Cerebellar cortex (tissue), 1 donor: ENCODE results near the gene NOC4L.
"Not testable (repeated sequence)": the region's sequence is repeated elsewhere in the genome, so short reads cannot be mapped to it uniquely, and the experiment has no call there.

Source experiments
- DNase-seq: peaks from one replicate; pipeline ENCODE4 v3.0.0-alpha.2; 2015; ENCODE audit warnings: low spot score

The NOC4L gene

DNA sequence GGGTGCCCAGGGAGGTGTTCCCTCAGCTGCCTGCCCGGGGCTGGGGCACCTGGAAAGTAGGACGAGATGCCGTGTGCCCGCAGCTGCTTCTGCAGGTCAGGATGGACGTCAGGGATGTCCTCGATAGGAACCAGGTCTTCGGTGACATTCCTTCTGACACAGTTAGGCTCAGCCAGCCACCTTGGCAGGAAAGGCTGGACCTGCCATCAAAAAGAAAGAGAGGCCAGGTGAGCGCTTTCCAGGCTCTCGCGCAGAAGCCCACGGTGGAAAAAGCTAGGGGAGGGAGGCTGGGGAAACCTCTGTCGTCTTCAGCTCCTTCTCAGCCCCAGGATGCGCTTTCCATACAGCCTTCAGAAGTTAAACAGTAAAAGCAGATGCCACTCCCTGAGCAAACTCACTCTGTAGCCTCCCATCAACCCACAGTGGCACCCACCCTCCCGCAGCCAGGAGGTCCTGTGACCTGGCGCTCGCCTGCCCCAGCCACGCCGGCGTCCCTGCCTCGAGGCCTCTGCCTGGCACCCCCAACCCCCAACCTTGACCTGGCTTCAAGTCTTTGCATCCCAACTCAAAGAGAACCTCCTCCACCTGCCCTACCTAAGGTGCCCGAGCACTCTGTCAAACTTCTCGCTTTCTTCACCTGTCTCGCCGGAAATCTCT, 1.4 kb upstream of the NOC4L start:
- DNase-seq: no peak

DNA sequence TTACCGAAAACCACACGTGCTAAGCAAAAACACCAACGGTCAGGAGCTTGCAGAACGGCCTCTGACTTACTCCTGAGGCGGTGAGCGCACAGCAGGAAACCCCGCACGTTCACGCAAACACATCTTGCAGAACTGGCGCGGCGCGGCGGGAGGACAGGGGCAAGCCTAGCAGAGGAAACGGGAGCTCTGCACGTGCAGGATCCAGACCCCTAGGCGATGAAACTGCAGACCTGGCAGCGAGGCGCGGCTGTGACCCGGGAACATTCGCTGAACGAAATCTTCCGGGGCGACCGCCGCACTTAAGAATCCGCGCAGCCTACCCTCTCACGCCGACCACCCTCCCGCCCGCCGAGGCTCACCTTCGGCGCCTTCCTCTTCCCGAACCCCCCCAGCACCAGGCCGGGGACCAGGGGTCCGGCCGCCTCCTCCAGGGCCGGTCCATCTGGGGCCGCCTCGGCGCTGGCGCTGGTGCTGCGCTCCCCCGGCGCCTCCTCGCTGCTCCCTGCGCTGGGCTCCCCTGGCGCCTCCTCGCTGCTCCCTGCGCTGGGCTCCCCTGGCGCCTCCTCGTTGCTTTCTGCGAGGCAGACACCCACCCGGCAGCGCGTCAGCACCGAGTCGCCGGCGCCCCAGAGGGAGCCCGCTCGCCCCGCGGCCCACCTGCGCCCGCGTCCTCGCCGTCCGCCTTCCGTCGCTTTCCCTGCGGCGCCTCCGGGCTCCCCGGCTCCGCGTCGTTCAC, 753 bp upstream of the NOC4L start:
- no peak for DNase-seq

DNA sequence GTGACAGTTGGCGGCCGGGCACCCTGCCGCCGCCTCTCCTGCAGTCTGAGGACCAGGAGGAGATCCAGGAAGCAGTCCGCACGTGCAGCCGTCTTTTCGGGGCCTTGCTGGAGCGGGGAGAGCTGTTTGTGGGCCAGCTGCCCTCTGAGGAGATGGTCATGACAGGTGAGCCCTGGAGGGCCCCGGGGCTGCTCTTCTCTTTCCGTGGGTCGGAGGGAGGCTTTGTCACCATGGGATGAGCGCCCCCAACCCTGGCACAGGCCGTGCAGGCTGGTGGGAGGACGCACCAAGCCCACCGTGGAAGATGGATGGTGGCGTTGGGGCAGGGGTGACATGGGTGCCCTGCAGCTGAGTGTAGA, 532 bp downstream of the NOC4L start:
- no peak for DNase-seq

DNA sequence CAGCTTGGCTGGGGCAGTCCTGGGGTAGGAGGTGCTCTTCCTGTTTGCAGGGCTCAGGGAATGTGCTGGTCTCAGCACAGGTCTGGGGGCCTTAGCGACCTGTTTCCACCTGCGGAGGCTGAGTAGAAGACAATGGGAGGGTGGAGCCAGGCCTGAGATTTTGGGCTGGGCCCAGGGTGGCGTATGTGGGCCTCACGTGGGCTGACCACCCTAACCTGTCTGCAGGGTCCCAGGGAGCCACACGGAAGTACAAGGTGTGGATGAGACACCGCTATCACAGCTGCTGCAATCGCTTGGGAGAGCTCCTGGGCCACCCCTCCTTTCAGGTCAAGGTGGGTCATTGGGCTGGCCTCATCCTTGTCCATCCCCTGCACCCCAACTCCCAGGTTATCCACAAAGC, 1.1 kb downstream of the NOC4L start:
- DNase-seq: no peak

DNA sequence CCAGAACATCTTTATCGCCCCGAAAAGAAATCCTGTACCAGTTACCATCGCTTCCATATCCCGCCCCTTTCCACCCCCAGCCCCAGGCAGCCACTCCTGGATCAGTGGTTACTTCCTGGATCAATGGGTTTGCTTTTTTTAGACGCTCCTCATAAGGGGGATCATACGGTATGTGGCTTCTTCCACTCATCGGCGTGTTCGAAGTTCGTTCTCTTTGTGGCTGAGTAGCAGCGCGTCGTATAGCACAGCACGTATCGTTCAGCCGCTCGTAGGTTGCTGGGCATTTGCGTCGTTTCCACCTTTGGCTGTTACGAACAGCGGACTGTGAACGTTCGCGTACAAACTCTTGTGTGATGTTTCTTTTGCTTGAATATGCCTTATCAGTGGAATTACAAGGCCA, 1.8 kb downstream of the NOC4L start:
- no peak for DNase-seq

DNA sequence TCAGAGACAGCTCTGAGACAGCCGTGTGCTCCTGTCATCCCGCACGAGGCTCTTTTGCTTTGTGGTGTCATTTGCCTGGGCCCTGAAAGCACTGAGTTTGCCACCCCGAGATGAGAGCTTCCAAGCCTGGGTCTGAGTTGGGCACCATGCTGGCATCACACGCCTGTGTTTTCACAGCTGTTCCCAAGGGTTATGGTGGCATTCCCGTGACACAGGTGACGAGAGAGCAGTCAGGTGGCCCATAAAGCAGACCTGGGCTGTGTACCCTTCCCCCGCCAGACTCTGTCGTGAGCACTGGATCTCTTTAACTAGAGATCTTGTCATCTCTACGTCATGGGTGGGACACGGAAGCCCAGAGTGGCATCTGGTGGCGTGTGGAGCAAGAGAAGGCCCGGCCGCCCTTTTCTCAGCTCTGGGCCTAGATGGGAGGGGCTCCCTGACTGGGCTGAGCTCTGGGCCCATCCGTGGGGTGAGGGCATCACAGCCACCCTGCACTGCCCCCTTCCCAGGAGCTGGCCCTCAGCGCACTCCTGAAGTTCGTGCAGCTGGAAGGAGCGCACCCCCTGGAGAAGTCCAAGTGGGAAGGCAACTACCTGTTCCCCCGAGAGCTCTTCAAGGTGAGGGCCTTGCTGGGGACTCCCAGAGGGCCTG, 2.6 kb downstream of the NOC4L start:
- DNase-seq: no peak

DNA sequence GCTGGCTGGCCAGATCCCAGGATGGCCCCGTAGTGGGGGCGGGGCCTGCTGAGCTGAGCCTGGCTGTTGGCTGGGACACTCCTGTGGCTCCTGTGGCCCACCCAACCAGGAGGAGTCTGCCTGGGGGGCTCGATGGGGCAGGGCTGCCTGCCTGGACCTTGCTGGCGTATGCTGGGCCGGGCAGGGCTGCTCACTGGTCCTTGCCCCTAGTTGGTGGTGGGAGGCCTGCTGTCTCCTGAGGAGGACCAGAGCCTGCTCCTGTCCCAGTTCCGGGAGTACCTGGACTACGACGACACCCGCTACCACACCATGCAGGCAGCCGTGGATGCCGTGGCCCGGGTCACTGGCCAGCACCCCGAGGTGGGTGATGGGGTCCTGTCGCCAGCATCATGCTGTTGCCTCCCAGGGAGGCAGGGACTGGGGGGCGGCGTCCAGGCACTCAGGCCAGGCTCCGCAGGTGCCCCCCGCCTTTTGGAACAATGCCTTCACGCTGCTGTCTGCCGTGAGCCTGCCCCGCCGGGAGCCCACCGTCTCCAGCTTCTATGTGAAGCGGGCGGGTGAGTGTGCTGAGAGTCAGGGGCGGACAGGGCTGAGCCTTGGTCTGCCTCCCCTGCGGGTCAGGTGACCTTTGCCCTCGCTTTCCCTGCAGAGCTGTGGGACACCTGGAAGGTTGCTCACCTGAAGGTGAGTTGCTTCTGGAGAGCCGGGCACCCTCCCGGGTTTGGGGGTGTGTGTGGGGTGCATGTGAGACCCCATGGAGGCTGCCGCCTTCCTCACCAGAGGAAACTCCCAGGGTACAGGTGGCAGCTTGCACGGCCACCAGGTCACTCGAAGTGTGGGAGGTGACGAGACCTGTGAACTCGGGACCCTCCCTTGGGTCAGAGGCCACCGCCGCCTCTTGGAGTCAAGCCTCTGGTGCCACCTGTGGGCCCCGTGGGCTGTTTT, 3.4 kb downstream of the NOC4L start:
- no peak for DNase-seq

DNA sequence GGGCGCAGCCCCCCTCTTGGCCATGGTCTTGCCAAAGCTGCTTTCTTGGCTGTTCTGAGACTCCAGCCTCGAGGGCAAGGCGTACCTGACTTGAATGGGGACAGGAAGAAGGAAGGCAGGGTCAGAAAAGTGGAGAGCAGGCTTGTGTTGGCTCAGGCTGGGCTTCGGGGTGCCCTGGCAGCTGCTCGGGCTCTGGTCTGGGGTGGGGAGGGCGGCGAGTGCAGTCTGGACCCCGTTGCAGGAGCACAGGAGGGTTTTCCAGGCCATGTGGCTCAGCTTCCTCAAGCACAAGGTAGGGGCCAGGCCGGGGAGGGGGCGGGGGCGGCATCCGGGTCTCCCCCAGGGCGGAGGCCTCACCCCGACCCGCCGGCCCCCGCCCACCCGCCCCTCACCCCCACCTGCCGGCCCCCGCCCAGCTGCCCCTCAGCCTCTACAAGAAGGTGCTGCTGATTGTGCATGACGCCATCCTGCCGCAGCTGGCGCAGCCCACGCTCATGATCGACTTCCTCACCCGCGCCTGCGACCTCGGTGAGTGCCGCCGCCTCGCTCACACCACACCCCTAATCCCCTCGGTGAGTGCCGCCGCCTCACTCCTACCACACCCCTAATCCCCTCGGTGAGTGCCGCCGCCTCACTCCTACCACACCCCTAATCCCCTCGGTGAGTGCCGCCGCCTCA, 4.2 kb downstream of the NOC4L start:
- DNase-seq: no peak

DNA sequence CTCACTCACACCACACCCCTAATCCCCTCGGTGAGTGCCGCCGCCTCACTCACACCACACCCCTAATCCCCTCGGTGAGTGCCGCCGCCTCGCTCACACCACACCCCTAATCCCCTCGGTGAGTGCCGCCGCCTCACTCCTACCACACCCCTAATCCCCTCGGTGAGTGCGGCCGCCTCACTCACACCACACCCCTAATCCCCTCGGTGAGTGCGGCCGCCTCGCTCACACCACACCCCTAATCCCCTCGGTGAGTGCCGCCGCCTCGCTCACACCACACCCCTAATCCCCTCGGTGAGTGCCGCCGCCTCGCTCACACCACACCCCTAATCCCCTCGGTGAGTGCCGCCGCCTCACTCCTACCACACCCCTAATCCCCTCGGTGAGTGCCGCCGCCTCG, 5.3 kb downstream of the NOC4L start:
- DNase-seq: not testable (repeated sequence)

DNA sequence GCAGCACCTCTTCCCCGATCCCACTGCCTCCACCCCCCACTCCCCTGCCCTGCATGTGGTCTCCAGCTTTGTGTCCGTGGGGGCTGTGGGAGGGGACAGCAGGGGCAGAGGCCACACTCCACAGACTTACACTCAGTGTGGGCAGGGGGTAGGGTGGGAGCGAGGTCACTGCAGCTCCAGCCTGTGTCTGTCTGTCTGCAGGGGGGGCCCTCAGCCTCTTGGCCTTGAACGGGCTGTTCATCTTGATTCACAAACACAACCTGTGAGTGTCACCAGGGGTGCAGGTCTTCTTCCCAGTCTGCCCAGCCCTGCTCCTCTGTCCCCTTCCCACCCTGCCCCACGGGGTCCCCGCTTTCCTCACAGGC, 6.5 kb downstream of the NOC4L start:
- DNase-seq: no peak

DNA sequence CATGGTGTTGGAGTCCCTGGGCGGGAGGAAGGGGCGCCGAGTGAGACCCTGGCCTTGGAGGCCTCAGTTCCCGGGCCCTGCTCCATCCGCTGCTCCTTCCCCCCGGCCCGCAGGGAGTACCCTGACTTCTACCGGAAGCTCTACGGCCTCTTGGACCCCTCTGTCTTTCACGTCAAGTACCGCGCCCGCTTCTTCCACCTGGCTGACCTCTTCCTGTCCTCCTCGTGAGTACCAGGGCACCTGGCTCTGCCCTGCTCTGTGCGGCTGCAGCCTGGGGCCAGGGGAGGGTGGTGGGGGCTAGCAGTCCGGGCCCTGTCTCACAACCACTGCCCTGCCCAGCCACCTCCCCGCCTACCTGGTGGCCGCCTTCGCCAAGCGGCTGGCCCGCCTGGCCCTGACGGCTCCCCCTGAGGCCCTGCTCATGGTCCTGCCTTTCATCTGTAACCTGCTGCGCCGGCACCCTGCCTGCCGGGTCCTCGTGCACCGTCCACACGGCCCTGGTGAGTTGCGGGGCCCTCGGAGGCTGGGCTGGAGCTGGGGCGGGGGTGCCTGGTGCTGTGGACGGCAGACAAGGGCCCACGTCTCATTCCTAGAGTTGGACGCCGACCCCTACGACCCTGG, 7.0 kb downstream of the NOC4L start:
- DNase-seq: no peak

DNA sequence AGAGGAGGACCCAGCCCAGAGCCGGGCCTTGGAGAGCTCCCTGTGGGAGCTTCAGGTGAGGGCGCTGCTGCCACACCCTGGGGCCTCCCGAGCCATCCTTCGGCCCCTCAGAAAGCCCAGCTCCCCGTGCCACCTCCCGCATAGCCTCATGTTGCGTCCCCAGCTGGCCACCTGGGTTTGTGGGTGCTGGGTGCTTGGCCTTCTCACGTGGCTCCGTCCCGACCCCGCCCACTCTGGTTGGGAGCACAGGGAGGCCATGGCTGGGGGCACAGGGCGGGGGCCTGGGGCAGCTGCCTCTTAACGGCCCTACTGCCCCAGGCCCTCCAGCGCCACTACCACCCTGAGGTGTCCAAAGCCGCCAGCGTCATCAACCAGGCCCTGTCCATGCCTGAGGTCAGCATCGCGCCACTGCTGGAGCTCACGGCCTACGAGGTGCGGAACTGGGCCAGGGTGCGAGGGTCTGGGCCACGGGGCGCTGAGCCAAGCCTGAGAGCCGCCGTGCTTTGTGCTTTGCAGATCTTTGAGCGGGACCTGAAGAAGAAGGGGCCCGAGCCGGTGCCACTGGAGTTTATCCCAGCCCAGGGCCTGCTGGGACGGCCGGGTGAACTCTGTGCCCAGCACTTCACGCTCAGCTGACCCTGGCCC, 7.6 kb downstream of the NOC4L start:
- no peak for DNase-seq

DNA sequence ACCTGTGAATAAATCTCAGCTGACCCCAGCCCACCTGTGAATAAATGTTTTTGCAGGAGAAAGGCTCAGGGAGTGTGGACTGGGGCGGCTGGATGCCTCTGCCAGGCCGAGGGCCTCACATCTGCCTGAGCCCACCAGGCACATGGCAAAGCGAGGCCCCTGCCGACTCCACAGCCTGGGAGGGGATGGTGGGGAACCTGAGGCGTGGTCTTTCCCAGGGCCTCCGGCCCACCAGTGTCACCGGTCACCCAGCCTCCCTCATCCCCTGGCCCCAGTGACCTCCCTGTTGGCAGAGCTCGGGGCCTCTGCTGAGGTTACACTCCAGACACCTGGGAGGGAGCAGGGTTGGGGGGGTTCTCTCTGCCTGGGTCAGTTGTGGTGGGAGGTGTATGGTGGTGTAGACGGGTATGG, 8.2 kb downstream of the NOC4L start:
- no peak for DNase-seq

DNA sequence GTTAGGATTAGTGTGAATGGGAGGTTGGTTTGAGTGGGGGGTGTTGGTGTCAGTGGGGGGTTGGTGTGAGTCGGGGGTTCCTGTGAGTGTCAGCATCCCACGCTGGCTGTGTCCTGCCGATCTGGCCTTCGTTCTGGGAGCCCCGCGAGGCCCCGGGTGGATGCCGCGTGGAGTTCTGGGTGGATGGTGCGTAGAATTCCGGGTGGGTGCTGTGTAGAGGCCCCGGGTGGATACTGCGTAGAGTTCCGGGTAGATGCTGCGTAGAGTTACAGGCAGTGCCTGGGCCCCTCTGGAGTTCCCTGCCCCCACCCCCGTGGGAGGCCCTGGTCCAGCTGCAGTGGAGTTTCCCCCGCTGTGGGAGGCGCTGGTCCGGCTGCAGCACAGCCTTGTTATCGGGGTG, 8.7 kb downstream of the NOC4L start:
- no peak for DNase-seq

DNA sequence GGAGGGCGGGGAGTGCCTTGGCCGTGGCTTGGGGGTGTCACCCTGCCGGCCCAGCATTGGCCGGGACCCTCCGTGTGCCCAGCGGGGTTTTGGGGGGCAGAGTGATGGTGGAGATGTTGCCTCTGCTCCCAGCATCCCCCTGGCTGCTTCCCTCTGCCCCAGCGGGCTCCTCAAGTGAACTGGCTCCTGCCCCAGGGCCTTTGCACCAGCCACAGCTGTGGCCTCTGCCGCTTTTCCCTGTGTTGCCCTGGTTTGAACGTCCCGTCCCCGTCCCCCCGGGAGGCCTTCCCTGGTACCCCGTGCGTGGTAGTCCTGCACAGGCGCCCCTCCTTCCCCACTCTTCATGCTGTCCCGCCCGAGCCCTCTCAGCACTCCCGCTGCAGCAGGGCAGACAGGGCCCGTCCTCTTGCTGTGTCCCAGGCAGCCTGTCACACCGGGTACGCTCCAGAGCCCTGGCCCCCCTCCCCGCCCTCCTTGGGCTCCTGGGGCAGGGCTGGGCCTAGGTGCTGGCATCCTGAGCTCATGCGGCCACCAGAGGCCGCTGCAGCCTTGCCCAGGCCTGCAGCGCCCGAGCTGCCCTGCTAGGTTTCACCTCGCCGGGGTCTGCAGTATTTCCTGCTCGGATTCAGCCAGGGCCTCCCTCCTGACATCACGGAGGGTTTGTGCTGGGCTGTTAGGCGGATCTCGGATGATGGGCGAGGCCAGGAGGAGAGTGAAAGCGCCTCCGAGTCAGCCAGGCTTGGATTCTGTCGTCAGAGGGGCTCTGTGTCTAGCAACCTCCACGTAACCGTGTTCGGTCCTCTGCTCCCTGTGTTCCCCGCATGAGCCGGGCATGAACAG, 9.5 kb downstream of the NOC4L start:
- DNase-seq: peak; percentile 82

DNA sequence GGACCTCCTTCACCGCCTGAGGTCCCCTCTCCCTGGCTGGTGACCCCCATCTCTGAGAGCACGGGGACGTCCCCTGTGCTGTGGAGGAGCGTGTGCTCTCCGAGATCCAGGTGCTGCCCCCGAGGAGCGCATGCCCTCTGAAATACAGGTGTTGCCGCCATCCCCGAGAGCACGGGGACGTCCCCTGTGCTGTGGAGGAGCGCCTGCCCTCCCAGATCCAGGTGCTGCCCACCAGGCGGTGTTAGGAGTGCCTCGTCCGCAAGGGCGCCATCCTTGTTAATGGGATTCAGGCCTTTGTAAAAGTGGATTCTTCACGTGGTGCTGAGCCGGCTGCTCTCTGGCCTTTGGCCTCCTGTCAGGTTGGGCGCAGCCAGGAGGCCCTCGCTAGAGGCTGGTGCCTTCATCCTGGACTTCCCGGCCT, 10.1 kb downstream of the NOC4L start:
- no peak for DNase-seq

DNA sequence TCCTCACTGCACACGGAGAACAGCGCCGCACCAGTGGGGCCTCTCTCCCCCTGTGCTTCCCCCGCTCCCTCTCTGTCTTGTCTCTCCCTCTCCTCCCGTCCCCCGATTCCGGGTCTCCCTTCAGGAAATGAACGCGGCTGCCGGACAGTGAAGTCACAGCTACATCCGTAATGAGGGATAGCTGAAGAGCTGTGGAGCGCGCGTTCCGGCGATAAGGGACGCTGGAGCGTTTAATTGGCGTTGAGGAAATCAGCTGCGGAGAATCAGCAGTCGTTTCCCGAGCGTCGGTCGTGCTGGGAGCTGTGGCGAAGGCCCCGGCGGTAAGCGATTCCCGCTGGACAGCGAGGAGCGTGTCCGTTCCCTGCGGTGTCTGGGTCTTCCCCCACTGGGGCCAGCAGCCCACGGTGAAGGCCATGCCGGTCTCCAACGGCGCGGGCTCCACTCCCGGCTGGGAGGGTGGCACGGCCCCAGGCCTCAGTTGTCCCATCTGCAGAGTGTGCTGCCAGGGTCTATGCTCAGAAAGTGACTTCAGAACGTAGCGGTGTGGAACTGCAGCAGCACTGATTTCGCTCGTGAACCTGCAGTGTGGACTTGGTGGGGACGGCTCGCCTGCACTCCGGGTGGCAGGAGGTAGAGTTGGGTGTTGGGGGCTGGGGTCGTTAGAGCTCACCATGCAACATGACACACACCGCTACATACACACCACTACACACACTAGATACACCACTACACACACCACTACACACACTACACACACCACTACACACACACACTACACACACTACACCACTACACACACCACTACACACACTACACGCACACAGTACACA, 10.9 kb downstream of the NOC4L start:
- no peak for DNase-seq

DNA sequence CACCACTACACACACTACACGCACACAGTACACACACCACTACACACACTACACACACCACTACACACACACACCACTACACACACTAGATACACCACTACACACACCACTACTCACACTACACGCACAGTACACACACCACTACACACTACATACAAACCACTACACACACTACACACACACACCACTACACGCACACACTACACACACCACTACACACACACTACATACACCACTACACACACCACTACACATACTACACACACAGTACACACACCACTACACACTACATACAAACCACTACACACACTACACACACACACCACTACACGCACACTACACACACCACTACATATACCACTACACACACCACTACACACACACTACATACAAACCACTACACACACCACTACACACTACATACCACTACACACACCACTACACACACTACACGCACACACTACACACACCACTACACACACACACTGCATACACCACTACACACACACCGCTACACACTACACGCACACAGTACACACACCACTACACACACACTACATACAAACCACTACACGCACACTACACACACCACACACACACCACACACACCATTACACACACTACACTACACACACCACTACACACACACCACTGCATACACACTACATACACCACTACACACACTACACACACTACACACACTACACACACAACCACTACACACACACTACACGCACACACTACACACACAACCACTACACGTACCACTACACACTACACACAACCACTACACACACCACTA, 11.7 kb downstream of the NOC4L start:
- DNase-seq: no peak
